ENCODE data around the gene CMIP. TPM values are rescaled to one million over a fixed set of nuclear protein-coding genes. Genes with fewer than 3 reads are reported as not detected.

The CMIP gene
- polyA plus RNA-seq, 1 experiment = 2.7 TPM

GRCh38 chr16:81702506-81702905, 257.9 kb downstream of the CMIP start:
- ChIA-PET CTCF (no interaction called here), POLR2A (no interaction called here)
- Histone ChIP-seq H3K9me3 (ENCODE audit: control insufficient read depth, insufficient read depth, low read length) (no peaks in the 10 kb centered on the region; the same call in 1 of the 2 replicates), H3K4me3 (ENCODE audit: low read depth, low read length) (no peak overlapping the region), H3K27me3 (ENCODE audit: control insufficient read depth, insufficient read depth, low read length) (peaks cover 7% of the 10 kb centered on the region), H3K27ac (ENCODE audit: low read depth, low read length) (no peak overlapping the region)
- DNase-seq (ENCODE audit: low read depth, low spot score) = no peak
- TF ChIP-seq CTCF (IDR thresholded peaks at IDR 0.05; ENCODE audit: low read depth, low read length) = no peak

- ChIA-PET CTCF (interaction anchor here (0.5 kb wide), 1 partner anchor 79 kb away, joined by 3 read pairs; no protein-coding TSS in a partner anchor), POLR2A (no interaction called here)
- H3K27ac ChIP-seq (ENCODE audit: low read depth, low read length) = no peak overlapping the region
- peaks cover 7% of the 10 kb centered on the region for H3K27me3 ChIP-seq (ENCODE audit: control insufficient read depth, insufficient read depth, low read length)
- no peaks in the 10 kb centered on the region; the same call in 1 of the 2 replicates for H3K9me3 ChIP-seq (ENCODE audit: control insufficient read depth, insufficient read depth, low read length)
- DNase-seq (ENCODE audit: low read depth, low spot score) = no peak
- no peak overlapping the region for H3K4me3 ChIP-seq (ENCODE audit: low read depth, low read length)
- TF ChIP-seq CTCF (IDR thresholded peaks at IDR 0.05; ENCODE audit: low read depth, low read length) = no peak
These were observed 258.9 kb downstream of the CMIP start for GRCh38 chr16:81703177-81704155.

- CTCF ChIA-PET = no interaction called here
- TF ChIP-seq CTCF (IDR thresholded peaks at IDR 0.05; ENCODE audit: low read depth, low read length) = no peak
- H3K9me3 ChIP-seq (ENCODE audit: control insufficient read depth, insufficient read depth, low read length) = no peaks in the 10 kb centered on the region; the same call in 1 of the 2 replicates
- no peak overlapping the region for H3K27ac ChIP-seq (ENCODE audit: low read depth, low read length)
- POLR2A ChIA-PET = no interaction called here
- peaks cover 7% of the 10 kb centered on the region for H3K27me3 ChIP-seq (ENCODE audit: control insufficient read depth, insufficient read depth, low read length)
- H3K4me3 ChIP-seq (ENCODE audit: low read depth, low read length) = no peak overlapping the region
- DNase-seq (ENCODE audit: low read depth, low spot score) = no peak
These were observed 260.7 kb downstream of the CMIP start for GRCh38 chr16:81705261-81705660.

- Histone ChIP-seq H3K27ac (ENCODE audit: low read depth, low read length) (no peak overlapping the region), H3K9me3 (ENCODE audit: control insufficient read depth, insufficient read depth, low read length) (no peaks in the 10 kb centered on the region; the same call in 1 of the 2 replicates), H3K27me3 (ENCODE audit: control insufficient read depth, insufficient read depth, low read length) (peaks cover 4% of the 10 kb centered on the region), H3K4me3 (ENCODE audit: low read depth, low read length) (no peak overlapping the region)
- DNase-seq (ENCODE audit: low read depth, low spot score) = no peak
- ChIA-PET POLR2A (no interaction called here), CTCF (interaction anchor here (1.0 to 1.4 kb wide), 2 partner anchors 9 to 10 kb away, joined by 3 to 5 read pairs; no protein-coding TSS in a partner anchor)
- no peak for TF ChIP-seq CTCF (IDR thresholded peaks at IDR 0.05; ENCODE audit: low read depth, low read length)
These were observed 262.0 kb downstream of the CMIP start for GRCh38 chr16:81706327-81707295.
